HG03378 (cell line): Measurements from ENCODE around the gene KIRREL1.

Experiments
- ATAC-seq: cut with Tn5 transposase; IDR thresholded peaks from one replicate; pipeline ENCODE4 v1.9.1; 2021; ENCODE audit warnings: mild to moderate bottlenecking, moderate library complexity; ENCODE audit not compliant: unreplicated experiment

KIRREL1 gene

DNA sequence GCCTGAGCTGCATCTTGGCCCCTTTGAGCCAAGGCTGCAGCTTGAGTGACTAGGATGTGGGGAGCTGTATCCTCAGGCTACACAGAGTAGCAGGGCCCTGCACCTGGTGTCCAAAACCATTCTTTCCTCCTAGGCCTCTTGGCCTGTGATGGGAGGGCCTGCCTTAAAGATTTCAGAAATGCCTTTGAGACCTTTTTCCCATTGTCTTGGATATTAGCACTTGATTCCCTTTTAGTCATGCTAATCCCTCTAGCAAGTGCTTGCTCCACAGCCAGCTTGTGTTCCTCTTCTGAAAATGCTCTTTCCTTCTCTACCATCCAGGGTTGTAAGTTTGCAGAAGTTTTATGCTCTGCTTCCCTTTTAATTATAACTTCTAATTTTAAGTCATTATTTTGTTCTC, 21.7 kb upstream of the KIRREL1 start:
- no peak for ATAC-seq

DNA sequence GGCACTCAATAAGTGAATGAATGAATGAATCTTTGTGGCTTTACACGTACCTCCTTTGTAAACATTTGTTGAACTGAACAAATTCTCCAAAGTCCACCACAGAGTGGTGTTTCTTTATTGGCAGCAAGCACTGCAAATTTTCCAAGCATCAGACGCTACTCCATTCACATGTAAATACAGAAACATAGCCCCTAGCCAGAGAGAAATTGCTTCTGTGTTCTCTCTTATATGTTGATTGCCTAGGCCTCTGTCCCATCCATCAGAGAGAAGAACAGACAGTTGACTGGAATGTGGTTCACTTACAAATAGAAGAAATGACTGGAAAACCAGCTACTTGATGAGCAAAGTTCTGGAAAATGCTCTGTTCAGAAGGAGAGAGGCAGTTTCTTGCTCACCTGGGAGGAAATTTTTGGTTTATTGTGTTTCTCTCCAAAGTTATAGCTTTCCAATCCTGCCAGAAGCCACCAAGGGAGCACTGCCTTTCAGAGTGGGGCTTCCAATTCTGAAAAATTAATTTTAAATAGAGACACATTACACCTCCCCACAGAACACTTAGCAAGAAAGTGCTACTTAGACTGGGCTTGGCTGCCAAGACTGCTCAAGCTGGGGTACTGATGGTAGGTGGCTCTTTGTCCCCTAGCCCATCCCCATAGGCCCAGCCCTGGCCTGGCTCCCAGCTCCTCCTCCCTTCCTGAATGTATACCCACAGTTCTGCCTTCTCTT, 18.1 kb upstream of the KIRREL1 start:
- no peak for ATAC-seq

DNA sequence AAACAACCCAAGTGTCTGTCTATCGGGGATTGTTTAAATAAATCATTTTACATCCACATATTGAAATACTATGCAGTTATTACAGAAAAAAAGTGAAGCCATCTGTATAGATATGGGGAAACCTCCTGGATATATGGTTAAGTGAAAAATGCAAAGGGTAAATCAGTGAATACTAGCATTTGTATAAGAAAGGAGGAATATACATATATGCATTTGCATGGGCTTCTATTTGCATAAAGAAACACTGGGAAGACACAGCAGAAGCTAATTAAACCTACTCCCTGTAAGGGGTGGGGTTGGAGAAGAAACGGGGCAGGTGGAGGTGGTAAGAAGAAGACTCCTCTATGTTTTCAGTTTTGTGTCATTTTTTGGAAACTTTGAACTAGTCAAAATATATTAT, 16.6 kb upstream of the KIRREL1 start:
- no peak for ATAC-seq

DNA sequence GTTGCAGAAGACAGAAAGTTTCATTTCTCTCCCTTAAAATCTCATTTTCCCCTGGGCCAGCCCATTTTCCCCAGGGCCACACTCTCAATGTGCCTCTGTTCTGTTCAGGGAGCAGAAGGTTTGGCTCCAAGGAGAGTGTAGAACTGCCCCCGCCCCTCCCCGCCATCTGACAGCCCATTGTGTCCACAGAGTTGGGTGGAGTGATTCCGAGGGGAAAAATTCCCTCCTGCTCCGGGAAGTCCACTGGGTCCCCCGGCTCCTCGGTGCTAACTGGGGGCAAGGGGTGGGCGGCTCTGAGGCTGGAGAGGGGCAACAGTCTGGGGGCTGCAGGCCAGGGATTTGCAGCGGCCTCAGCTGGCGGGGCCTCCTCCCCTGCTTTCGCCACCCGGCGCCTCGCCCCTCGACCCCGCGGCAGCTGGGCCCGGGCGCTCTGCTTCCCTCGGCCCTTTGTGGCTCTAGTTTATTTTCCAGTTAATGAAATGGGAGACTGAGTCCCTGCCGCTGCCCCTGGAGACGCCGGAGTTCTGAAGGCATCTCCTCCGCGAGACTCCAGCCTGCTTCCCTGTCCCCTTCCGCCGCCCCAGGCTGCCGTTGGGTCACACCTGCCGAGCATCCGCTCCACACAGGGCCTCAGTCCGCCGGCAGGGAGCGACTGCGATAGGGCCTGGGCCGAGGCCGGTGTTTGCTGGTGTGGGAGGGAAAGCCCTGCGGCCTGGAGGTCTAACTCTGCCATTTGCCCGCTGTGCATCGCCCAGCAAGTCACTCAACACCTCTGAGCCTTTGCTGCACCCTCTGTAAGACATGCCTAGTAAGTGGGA, 14.7 kb upstream of the KIRREL1 start:
- no peak for ATAC-seq

DNA sequence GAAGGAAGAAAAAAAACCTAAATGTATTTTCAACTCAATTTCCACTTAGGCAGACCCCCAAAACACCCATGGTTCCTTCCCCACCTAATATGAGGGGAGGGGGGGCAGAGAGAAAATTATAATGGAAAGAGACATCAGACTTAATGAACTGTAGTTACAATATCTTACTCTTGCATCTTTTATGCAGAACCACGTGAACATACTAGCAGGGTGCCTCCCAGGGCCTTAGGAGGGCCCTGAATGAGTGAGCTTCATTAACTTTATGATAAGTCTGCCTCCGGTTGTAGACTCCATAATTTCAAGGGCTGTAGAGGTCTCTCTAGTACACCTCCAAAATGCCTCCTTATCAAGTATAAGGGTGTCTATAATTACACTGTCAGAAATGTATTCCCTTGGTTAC, 11.3 kb upstream of the KIRREL1 start:
- no peak for ATAC-seq

DNA sequence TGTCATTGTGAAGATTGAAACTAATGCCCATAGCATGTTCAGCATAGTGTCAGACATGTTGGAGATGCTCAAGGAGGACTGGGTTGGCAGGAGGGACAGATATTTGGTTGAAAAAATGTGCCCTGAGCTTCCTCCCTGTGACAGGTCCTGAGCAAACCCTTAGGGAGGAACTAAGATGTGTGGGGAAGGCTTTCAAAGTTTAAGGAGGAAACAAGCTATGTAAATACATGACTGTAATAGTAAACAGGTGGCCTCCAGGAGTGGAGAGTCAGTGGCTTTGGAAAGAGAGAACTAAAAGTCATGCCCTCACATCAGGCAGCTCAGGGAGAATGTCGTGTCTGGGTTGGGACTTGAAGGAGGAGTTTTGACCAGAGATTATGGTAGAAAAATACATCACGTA, 9.7 kb upstream of the KIRREL1 start:
- no peak for ATAC-seq

DNA sequence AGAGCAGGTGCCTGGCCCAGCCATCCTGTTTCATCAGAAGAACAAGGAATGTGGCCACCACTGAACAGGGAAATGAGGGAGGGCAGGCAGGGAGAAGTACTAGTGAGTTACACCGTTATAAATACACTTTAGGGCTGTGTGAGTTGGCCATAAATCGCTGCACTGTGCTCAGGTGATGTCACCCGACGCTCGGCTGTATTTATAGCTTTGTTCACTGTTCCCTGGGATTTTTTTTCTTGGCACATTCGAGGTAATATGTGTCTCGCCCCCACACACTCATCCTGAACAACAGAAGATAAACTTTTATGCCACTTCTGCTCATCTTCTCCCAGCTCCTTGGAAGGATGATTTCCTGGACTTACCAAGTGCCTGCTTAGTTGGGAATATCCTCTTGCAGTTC, 9.0 kb upstream of the KIRREL1 start:
- ATAC-seq, result no peak

DNA sequence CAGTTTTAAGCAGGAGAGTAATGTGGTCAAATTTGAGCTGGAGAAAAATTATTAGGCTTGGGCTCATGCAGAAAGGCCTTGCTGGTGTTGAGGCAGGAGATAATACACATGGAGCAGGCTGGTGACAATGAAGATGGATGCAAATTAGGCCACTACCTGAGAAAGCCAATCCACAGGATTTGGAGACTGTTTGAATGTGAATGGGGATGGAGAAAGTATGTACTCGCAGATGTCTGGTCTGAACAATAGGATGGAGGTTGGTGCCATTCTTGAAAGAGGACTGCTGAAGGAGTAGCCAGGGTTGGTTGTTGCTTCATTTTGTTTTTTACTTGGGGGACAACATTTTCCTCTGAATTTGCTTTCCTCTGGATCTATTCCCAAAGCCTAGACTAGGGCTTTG, 8.0 kb upstream of the KIRREL1 start:
- ATAC-seq, result no peak

DNA sequence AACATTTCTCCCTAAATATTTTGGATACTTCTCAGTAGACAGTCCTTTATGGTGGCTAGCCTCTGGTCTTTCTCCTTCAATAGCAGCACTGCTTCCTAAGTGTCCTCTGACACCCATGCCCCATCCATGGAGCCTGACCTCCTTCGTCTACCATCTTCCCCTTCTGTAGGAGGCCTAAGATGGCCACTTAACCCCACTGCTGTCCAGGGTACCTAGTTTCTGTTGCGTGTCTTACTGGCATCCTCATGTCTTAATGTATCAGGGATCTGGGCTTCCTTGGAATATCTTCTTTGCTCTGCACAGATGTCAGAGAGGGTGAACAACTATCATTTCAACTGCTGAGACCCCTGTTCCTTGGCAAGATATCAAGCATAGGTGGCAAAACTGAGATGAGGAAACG, 5.4 kb upstream of the KIRREL1 start:
- ATAC-seq, result no peak

DNA sequence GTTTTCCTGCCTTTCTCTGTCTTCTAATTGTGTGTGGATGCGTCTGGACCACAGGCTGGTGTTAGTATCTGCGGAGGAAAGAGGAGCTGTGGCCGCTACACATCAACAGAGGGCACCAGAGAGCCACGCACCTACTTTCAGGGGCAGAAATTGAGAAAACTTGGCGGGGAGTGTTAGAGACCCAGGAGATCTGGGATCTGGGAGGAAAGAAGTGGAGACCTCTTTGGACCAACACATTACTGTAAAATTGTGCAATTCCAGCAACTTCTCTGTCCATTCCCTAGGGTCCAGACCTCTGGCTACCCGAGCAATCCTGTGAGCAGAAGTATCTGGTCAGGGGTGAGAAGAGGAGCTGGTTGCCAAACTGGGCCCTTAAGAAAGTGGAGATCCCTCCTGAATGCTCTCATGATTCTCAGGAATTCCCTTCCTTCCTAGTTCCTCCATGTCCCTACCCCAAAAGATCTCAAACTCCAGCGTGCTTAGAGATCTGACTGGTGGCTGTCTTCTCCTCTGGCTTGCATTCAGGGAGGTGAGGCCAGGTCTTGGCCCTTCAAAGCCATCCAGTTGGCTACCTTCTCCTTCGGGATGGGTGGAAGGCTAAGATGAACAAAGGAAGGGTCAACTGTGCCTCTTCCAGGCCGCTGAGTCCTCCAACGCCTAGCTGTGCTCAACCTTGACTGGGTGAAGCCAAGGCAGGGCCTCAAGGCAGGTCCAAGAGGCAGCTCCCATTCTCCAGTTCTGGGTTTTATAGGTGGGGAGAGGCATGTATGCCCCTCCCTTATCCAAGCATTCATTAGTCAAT, 1.2 kb upstream of the KIRREL1 start:
- ATAC-seq, result no peak

DNA sequence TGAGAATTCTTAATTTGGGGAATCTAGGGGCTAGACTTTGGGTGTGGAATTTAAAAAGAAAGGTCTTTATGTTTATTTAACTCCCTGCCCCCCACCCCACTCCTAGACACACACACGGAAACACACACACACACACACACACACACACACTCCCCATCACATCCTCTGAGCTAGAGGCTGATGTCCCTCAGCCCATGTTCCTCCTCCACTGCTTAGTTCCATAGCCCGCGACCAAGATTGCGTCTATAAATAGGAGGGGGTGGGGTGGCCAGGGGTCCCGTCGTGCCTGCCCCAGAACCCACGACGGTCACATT, 655 bp upstream of the KIRREL1 start:
- no peak for ATAC-seq

DNA sequence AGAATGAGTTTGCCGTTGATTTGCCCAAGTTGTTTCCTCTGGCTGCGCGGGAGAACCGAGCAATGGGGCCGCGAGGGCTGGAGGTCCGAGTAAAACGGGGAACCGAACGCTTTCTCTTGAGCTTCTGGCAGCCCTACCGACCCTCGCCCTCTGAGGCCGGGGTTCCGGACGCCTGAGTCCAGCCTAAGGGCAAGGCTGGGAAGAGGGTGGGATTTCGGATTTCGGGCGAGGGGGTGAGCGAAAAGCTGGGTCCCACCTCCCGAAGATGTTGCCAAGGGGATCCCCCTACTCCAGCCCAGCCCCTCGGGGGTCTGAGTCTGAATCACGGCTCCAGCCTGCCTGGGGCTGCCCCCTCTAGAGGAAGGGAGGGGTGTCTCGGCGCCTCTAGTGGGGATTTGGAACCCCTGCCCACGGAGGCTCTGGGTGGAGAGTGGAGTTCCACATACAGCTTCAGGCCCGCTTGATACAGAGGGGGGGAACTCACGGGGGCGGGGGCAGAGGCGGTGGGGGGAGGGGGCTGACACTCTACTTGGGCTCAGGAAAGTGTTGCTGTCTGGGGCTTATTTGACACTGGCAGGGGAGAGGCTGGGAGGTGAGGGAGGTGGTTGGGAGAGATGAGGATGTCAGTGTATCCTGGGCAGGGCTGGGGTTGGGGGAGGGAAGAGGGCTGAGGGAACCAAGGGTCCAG, 617 bp downstream of the KIRREL1 start:
- ATAC-seq, result no peak

DNA sequence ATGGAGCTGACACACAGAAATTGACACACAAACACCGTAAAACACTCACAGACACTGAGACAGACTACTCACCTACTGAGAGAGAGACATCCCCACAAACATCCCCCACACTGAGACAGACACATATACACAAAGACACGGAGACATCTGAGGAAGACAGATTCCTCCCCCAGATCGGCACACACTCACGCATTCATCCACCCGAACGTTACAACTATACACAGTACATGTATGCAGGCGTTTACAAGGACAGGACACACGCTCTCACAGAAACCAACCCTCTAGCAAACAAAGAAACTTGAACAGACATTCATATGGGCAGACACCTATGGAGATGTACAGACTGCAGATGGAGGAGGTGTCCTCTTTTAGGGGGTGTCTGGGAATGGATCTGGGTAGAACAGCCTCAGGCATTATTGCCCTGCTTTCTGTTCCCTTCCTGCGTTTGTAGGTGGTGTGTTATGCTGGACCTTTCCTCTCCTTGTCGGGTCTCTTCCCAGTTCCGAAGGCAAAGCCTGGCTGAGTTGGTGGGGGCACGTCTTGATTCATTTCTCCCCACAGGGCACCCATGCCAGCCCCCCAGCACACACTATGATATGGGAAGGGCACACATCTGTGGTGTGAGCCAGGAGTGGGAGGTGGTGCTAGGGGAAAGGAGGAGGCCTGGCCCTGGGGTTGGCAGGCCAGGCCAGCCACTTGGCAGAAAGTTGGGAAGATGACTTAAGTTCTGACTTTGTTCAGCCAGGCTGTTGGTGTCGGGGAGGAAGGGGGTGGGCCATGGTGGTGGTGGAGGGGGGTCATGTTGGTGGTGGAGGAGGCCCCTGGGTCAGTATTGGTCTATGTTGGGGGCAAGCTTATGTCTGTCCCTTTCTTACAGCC, 1.5 kb downstream of the KIRREL1 start:
- ATAC-seq, result no peak

DNA sequence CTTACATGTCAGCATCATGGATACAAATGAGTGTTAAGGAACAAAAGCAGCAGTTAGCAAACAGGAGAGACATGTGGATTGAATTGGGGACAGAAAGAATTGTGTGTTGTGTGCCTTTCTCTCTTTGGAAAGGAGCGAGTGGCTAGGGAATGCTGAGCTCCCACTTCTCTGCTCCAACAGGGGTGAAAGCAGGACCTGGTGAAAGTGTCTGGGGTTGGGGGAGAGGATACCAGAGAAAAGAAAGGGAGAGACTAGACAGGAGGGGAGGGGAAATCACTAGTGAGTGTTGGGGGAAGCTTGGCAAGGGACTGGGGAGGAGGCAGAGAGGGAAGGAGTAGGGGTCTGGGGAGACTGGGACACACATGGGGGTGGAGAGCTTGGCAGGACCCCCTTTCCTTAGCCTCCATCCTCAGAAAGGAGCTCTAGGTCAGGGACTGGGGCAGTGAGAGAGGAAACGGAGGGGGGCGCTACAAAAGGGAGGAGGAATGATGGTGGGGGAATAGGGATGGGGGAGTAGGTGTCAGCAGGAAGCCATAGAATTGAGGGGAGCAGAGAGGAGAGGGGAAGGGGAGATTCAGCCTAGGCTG, 2.2 kb downstream of the KIRREL1 start:
- no peak for ATAC-seq

DNA sequence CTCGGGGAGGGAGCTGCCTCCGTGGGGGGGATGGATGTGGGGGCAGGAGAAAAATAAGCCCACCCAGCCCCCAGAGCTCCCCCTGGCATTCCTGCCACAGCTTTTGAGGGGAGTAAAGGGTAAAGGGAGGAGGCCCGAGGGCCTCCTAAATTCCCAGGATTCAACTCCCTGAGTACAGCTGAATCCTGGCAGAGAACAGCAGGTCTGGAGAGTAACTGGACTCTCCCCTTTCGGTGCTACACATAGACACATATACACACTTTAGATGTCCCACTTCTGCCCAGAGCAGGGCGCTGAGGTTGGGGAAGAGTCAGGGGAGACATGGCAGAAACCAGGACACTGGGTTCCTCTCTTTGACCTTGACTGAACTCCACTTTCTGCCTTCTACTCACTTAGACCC, 3.0 kb downstream of the KIRREL1 start:
- ATAC-seq, result no peak

DNA sequence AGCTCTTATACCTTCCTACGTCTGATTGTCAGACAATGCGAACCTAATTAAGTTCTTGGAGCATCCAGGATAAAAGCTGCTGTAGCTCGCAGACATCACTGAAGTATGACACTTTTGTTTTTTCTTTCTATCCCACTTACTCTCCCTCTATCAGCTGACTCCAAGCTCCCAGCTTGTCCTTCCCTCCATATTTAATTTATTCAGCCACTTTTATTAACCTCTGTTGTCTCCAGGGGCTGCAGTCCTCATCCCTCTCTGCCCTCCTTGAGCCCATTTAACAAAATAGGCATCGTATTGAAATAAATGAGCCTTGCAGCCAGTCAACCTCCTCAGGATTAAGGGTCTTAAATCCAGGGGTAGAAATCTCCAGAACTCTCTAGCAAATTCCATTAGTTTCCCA, 7.1 kb downstream of the KIRREL1 start:
- ATAC-seq, result no peak

DNA sequence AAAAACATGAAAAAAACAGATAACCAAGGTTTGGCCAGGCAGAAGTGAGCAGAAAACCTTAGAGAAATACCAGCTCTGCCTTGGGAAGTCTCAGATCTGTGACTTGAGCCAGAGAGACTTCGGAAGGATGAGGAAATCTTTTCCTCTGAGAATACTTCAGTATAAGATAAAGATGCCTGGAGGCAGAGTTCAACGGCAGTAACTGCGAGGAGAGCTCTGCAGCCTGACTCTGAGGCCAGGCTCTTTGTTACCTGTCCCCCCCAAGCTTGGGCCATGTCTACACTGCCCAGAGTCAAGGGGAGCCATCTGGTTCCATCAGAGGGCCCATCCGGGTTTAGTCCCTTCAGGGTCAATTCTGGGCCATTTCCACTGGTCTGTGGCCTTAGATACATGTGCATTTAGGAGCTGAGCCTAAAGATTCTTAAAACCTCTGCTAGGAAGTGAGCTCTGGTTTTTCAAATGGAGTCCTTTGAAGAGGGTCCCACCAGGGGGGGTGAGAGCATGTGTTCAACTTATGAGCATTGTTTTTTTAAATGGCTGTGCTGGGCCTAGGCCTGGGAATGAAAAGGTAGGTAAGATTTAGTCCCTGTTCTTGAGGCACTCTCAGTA, 8.7 kb downstream of the KIRREL1 start:
- ATAC-seq, result no peak

DNA sequence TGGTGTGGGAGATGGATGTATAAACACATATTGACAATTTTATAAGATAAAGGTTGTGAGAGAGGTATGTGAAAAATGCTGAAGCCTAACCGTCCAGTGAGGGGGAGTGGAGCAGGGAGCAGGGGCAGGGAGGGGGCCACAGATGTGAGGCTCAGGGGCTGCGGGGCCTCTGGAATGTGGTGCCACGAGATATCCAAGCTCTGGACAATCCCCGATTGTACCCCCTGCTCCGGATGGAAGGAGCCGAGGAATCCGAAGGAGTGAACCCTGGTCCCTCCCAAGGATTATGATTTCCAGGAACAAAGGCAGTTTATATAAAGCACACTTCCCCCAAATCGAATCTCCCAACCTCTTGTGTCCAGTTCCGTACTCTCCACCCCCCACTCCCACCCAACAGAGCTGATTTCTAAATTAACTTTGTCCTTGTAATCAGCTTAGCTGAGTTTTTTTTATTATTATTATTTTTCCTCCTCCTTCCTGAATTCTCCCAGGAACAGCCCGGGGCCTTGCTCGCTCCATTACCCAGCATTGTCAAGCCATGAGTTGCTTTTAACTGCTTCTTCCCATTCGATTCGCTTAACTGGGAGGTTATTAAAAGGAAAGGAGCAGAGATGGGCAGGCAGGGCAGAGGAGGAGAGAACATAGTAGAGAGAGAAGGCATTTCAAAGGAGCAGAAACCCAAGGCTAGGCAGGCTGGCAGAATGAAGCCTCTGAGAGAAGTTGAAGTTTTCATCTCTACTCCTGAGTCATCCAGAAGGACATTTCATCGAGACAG, 9.4 kb downstream of the KIRREL1 start:
- ATAC-seq, result no peak

DNA sequence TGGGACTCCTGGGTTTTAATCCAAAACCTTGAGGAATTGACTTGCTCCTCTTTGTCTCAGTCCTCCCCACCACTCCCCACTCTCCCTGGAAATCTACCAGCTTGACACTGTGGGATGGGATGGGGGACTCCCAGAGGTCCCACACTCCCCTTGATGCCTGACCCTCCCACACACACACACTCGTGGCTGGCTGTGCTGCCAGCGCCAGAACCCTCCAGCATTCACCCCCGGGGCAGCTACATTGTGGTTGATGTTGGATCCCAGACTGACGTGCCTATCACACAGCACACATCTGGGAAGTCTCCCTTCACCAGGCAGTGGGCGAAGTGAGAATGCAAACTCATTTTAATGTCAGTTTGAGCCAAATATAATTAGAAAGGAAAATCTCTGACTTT, 10.0 kb downstream of the KIRREL1 start:
- no peak for ATAC-seq
